HG03342 (cell line): ENCODE measurements around the gene SLC39A3.

ENCODE experiments used
- ATAC-seq: cut with Tn5 transposase; IDR thresholded peaks from one replicate; pipeline ENCODE4 v1.9.1; 2021; ENCODE audit warnings: mild to moderate bottlenecking, moderate library complexity; ENCODE audit not compliant: unreplicated experiment

Gene SLC39A3

DNA sequence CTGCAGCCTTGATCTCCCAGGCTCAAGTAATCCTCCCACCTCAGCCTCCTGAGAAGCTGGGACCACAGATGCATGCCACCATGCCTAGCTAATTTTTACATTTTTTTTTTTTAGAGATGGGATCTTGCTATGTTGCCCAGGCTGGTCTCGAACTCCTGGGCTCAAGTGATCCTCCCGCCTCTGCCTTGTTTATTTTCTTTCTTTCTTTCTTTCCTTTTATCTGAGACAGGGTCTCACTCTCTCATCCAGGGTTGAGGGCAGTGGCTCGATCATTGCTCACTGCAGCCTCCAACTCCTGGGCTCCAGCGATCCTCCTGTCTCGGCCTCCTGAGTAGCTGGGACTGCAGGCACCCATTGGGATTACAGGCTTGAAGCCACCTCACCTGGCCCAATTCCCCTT, 33.6 kb downstream of the SLC39A3 start:
- ATAC-seq, result no peak

DNA sequence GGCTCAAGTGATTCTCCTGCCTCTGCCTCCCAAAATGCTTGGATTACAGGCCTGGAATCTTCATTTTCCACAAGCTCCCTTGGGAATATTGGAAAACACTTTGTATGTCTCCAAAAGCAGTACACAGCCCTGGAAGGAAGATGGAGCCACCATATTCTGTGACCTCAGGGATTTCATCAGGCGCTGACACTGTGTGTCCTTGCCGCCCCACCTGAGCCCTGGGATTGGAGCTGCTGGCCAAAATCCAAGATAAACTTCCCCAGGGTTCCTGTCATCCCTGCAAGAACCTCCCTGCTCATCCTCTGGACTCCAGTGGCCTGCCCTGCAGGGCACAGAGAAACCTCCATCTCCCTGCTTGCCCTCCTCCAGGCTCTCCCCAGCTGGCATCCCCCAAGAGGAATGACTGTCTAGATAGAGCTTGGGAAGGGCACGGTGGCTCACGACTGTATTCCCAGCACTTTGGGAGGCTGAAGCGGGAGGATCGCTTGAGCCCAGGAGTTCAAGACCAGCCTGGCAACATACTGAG, 36.1 kb downstream of the SLC39A3 start:
- ATAC-seq, result no peak

DNA sequence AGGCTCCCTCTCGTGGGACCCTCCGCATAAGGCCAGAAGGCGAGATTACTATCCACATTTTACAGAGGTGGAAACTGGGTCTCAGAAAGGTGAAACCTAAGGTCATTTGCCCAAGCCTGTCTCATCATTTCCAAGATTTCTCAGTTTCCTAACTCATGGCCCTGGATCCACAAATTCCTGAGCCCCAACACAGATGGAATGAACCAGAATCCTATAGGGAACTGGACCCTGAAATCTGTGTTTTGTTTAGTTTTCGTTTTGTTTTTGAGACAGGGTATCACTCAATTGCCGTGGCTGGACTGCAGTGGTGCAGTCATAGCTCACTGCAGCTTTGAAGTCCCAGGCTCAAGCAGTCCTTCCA, 36.8 kb downstream of the SLC39A3 start:
- ATAC-seq, result no peak

DNA sequence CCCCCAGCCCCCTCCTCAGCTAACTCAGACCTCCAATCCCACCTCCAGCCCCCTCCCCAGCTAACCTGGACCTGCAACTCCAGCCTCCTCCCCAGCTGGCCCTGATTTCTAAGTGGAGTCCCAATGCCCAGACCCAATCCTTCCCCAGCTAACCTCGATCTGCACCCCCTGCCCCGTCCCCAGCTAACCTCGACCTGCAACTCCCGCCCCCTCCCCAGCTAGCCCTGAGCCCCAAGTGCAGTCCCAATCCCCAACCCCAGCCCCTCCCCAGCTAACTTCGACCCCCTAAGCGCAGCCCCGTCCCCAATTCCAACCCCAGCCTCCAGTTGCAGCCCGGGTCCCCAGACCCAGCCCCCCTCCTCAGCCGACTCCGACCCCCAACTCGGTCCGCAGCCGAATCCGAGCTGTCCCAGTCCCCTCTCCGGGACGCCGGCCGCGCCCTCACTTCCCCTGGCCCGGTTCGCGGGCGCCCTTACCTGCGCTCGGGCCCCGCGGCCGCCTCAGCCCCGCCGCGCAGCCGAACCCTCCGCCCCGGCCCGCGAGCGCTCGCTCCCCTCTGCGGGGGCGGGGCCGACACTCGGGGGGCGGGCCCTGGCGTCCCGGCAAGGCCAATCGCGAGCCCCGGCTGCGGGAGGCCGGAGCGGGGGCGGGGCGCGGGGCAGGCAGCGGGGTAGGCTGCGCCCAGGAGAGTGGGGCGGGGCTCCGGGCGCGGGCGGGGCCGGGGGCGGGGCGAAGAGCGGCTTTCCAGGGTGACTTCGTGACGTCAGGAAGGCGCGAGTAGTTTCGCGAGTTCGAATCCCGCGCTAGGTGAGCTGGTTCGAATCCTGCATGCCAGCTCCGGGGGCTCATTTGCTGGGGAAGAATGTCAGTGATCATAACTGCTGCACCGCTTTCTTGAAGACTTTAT, 37.4 kb downstream of the SLC39A3 start, which contains the start of gene GNG7:
GNG7 (minus strand) TSS at position 525 of the 907 bp plus-strand sequence. CDS start 182,006 bp downstream, outside the sequence.
- ATAC-seq, result peak; percentile 79

DNA sequence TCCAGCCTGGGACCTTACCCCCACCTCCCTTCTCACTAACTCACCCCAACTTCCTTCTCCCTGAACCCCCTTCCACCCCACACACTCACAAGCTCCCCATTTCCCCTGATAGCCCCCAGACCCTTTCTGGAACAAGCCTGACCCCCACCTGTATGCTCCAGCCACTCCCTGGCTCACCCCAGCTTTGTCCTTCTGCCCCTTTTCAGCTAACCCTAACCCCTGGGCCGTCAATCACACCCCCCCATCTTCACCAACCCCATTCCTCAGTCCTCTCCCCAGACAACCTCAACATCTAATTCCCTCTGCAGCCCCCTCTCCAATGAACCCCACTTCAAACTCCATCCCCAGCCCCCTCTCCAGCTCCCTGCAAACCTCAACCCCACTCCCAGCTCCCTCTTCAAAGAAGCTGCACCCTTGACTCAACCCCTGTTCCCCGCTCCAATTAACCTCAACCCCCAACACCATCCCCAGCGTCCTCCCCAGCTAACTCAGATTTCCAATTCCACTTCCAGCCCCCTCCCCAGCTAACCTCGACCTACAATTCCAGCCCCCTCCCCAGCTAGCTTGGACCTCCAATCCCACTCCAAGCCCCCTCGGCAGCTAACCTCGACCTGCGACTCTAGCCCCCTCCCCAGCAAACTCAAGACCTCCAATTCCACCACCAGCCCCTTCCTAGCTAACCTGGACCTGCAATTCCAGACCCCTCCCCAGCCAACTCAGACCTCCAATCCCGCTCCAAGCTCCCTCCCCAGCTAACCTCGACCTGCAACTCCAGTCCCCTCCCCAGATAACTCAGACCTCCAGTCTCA, 38.3 kb downstream of the SLC39A3 start:
- no peak for ATAC-seq

DNA sequence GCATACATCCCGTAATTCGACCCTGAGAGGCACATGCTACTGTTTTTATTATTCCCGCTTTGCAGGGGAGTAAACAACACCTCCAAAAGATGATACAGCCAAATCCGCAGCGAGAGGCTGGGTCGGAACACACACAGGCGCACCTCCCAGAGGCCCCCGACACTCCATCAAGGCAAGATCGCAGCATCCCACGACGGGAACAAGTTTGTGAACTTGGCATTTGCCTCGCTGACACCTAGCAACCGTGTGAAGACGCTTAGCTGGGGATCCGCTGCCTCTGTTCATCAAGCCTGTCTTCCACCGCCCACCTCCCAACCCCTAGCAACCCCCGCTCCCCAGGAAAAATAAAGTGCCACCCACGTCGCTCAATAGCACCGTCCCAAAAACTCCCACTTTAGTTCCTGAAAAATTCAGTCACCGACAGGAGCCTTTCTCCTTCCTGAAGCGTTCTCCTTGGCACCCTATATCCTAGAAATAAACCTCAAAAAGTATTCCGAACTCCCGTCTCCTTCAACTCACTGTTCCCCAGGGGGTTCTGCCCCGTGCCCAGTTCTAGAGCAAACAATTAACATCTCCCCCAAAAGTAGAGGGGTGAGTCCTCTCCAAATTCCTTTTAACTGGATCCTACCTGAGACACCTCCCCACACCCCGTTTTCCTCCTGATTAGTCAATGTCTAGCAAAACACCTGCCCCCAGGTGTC, 39.0 kb downstream of the SLC39A3 start:
- ATAC-seq, result no peak

DNA sequence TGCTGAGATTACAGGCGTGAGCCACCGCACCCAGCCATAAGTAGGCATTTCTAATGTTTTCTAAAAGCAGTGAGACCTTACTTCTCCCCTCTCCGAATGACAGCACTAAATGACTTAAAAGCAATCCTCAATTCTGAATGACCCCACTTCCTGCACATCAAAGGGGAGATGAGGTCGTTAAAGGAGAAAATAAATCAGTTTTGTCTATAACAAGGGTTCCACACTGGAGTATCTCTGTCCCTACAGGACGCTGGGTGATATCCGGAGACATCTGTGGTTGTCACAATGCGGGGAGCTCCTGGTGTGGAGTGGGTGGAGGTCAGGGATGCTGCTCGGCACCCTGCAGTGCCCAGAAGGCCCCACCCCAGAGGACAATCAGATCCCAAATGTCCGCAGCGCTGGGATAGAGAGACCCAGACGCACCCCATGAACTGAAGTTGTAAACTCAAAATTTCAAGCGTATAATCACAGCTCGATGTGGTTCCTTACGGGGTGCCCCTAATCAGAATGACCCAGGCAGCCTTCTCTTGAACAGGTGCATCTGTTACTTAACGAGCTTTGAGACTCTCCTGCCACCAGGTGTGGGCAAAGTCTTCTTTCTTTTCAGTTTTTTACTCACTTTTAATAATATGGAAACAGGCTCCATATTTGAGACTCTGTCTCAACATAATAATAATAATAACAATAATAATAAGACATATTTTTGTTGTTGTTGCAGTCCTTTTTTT, 40.2 kb downstream of the SLC39A3 start:
- ATAC-seq, result no peak

DNA sequence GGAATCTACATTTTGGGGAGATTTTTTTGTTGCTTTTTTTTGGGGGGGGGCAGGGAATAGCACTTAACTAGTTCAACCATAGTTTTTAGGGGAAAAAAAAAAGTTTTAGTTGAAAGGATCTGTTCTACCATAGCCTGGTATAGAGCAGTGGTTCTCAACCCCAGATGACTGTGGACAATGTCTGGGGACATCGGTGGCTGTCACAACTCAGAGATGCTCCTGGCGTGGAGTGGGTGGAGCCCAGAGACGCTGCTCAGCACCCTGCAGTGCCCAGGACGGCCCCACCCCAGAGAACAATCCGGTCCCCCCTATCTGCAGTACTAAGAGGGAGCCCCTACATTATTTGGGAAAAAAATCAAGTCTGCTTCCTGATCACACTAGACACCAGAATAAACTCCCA, 45.6 kb downstream of the SLC39A3 start:
- ATAC-seq, result no peak

DNA sequence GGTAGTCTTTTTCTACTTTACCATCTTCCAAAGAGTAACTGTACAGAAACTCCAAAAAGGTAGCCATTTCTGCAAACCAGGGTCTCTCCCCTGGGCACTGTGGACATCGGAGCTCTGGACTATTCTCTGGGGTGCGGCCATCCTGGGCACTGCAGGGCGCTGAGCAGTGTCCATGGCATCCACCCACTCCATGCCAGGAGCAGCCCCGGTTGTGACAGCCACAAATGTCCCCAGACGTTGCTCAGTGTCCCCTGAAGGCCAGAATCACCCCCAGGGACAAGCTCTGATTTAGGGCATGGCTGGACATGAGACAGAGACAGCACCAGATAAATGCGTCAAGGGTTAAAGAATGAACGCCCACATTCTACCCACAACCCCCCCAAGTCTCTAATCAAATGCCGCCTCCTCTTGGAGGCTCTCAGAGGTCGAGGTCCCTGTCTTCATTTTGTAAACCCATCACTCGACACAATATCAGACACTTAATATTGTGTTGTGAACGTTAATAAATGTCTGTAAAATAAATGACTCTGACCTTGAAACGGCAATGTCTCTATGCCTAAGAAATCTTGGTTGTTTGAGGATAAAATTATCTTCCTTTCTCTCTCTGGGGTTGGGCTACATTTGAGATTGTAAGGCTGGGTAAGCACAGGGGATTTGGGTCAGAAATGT, 46.2 kb downstream of the SLC39A3 start:
- ATAC-seq, result no peak

DNA sequence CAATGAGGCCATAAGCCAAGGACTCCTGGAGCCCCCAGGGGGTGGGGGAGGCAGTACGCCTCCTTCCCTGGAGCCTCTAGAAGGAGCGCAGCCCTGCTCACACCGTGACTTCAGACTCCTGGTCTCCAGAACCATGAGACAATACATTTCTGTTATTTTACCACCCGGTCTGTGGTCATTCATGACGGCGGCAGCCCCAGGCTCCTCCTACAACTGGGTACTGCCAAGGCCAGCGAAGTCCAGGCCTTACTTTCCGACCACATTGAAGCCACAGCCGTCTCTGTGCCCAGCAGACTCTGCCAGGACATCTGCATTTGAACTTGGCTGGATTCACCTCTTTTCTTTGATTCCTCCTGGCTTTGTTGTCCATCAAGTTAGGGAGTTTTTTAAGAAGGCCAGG, 47.9 kb downstream of the SLC39A3 start:
- no peak for ATAC-seq

DNA sequence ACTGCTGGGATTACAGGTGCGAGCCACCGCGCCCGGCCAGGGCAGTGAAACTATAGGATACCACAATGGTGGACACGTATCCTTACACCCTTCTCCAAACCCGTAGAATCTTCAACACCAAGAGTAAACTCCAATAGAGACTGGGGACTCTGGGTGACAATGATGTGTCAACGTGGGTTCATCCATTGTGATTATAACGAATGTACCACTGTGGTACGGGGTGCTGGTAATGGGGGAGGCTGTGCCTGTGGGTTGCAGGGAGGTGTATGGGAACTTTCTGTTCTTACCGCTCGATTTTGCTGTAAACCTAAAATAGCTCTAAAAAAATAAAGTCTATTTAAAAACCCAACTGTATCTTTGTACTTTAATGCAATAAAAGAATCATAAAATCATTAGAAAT, 49.0 kb downstream of the SLC39A3 start:
- no peak for ATAC-seq

DNA sequence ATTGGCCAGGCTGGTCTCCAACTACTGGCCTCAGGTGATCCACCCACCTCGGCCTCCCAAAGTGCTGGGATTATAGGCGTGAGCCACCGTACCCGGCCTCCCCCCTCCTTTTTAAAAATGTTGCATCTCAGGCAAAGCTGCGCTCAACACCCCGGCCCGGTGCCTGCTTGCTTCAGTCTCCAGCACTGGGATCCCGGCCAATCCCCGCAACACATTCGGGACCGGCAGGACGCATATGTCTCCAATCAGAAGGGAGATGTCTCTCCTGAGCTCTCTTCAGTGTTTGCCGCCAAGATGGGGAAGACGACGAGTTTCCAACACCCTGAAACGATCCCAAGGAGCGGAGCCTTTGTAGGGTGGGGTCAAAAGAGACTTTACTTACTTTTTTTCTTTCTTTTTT, 53.5 kb downstream of the SLC39A3 start:
- ATAC-seq, result no peak

DNA sequence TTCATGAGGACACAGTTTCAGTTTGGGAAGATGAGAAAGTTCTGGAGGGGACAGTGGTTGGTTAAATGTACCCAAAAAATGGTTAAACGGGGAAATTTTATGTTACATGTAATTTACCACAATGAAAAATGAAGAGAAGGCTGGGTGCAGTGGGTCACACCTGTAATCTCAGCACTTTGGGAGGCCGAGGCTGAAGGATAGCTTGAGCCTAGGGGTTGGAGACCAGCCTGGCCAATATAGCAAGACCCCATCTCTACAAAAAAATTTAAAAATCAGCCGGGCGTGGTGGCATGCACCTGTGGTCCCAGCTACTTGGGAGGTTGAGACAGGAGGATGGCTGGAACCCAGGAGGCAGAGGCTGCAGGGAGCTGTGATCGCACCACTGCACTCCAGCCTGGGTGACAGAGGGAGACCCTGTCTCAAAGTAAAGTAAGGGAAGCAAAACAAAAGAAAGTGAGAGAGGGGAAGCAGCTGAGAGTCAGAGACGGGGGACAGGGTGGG, 54.6 kb downstream of the SLC39A3 start:
- no peak for ATAC-seq

DNA sequence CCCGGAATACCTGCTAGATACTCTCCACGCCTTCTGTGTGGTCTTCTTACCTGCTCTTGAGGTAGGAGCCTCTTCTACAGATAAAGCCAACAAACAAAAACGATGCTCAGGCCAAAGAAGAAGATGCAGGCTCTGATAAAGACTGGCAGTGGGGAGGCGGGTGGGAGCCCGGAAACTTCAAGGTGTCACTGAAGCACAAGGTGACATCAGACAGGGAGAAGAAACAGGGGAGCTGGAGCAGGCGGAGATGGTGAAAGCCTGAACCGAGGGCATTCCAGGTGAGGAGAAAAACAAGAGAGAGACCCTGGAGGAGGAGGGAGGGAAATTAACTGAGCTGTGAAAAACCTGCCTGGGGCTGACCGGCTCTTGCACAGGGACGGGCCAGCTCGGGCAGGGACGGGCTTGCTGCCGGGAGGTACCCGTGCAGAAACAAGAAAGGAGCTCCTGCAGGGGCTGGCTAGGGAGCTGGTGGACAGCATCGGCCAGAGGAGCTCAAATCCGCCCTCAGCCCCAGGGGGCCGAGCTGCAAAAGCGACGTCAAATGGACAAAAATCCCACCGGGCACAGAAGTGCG, 56.3 kb downstream of the SLC39A3 start:
- ATAC-seq, result no peak
